Heart left ventricle (tissue), 16 donors: Measurements from ENCODE around the gene EYS. TPM values are rescaled to one million over a fixed set of nuclear protein-coding genes. Genes with fewer than 3 reads are reported as not detected.

ENCODE experiments used
- ATAC-seq, 4 donors: fragments of 200-7000 bp; cut with Tn5 transposase; one replicate each; pipeline ENCODE4 v1.9.1; 2020 to 2022; ENCODE audit warnings: moderate library complexity in 4 of 4, mild to moderate bottlenecking in 3 of 4, moderate number of reproducible peaks in 1 of 4
- DNase-seq, 5 donors: peaks; one replicate each; pipeline ENCODE4 v3.0.0-alpha.2; 2020
- H3K27ac ChIP-seq, 12 donors: fragments of 200-600 bp; sonication (generic) in 4 of 12; one replicate each; pipeline versions ENCODE4 v1.5.0 to v1.8.0; 2016 to 2022; ENCODE audit warnings: mild to moderate bottlenecking in 2 of 12
- H3K27me3 ChIP-seq, 9 donors: fragments of 200-600 bp; sonication (generic) in 2 of 9; one replicate each; pipeline versions ENCODE4 v1.5.1 to v1.8.0; 2016 to 2022; ENCODE audit warnings: mild to moderate bottlenecking in 3 of 9
- H3K36me3 ChIP-seq, 9 donors: fragments of 200-600 bp; sonication (generic) in 2 of 9; one replicate each; pipeline versions ENCODE4 v1.5.0 to v1.8.0; 2018 to 2022; ENCODE audit warnings: mild to moderate bottlenecking in 2 of 9
- H3K4me1 ChIP-seq, 12 donors: fragments of 200-600 bp; sonication (generic) in 4 of 12; one replicate each; pipeline versions ENCODE4 v1.5.0 to v1.8.0; 2016 to 2022; ENCODE audit warnings: mild to moderate bottlenecking in 3 of 12
- H3K4me3 ChIP-seq, 12 donors: fragments of 200-600 bp; sonication (generic) in 4 of 12; one replicate each; pipeline versions ENCODE4 v1.5.0 to v1.8.0; 2017 to 2022; ENCODE audit warnings: mild to moderate bottlenecking in 9 of 12, moderate library complexity in 4 of 12
- H3K9me3 ChIP-seq, 12 donors: fragments of 200-600 bp; sonication (generic) in 4 of 12; one replicate each; pipeline versions ENCODE4 v1.5.0 to v1.8.0; 2016 to 2022; ENCODE audit warnings: mild to moderate bottlenecking in 1 of 12
- CTCF ChIP-seq, 12 donors: fragments of 200-600 bp; sonication (generic) in 4 of 12; IDR thresholded peaks; one replicate each; pipeline versions ENCODE4 v1.5.0 to v1.8.0; 2018 to 2022; ENCODE audit warnings: antibody characterized with exemption in 12 of 12, mild to moderate bottlenecking in 5 of 12
- POLR2A ChIP-seq, 2 donors: fragments of 450-650 bp; IDR thresholded peaks; one replicate each; pipeline ENCODE4 v1.6.1; 2017; ENCODE audit warnings: antibody characterized with exemption in 2 of 2, mild to moderate bottlenecking in 2 of 2, moderate library complexity in 2 of 2
- WGBS, 4 donors: extraction: QIAGEN DNeasy Blood & Tissue Kit in 2 of 4; methylation state at CpG; one replicate each; pipeline versions ENCODE4 v1.1.5 to v1.1.7; 2013 to 2018; 5-methylcytosine and 5-hydroxymethylcytosine counted together
- intact Hi-C, 10 donors: fragments of 100-400 bp; cut with DNase I; formaldehyde crosslinking; loops; one replicate each; pipeline versions ENCODE4 v1.11.1 to v1.14.2; 2022
- polyA plus RNA-seq, 2 donors: library from polyadenylated mRNA; stranded (reverse); fragments of 200-250 nt; gene quantifications; one replicate each; pipeline ENCODE4 v1.2.3, GENCODE V29; 2013
- total RNA-seq, 9 donors: library from RNA; depleted of rRNA in 2 of 9; stranded (reverse); fragments of >200 nt in 2 of 9; fragmentation: NEBNext Ultra II Directional in 3 of 9; extraction: Animal tissue kit (Norgen Biotek cat#: 25700) in 3 of 9; gene quantifications; one replicate each; pipeline versions ENCODE4 v1.1.0 to v1.2.4, GENCODE V29; 2016 to 2023
- donor health status: ischemic (EF 13 %, LVEDD 7.1; RV severe dilation, severe dysfunction).
- donor health status: healthy with polysubstance abuse.
- donor health status: DM: no; HTN: yes; CAD: no.
- donor health status: DM: no; HTN: no; CAD: no.
- donor health status: ischemic (EF 25% LVEDD 6.9; RV normal size, moderate dysfunction).
- donor health status: ischemic (EF 25% LVEDD 5.7; RV mildly dilated, moderate dysfunction).
- donor health status: healthy.
- donor health status: DM: yes; HTN: yes; CAD: no.
- donor health status: ischemic (EF 35%, LVEDD 5.7; RV mildly dilated, moderate dysfunction).
- donor health status: nonischemic (EF 11% LVEDD 7.7; RV severe dilation, severe dysfunction).
- donor health status: DM: yes; HTN: yes; CAD: no.
- donor health status: PGD.
- donor health status: ischemic (EF 29% LVEDD 5.4; RV normal size, mild dysfunction).
- donor health status: nonischemic (EF 23%, LVEDD 6.1; RV moderate dilation, normal function).

Gene EYS
- total and polyA plus RNA-seq, 11 donors = 0.07 to 0.27 (median 0.08) TPM; not detected in 8

GRCh38 chr6:64712606-64713005 is 994.4 kb downstream of the EYS start:
- Histone ChIP-seq H3K9me3 (no peaks in the 10 kb centered on the region), H3K4me1 (no peaks in the 10 kb centered on the region), H3K36me3 (no peaks in the 10 kb centered on the region), H3K4me3 (no peak overlapping the region), H3K27me3 (no peaks in the 10 kb centered on the region), H3K27ac (no peak overlapping the region)
- intact Hi-C loops = no loop called here
- WGBS, 4 donors = 46 to 61% (median 51%) methylated on average over 2 of the region's 2 CpGs
- DNase-seq (no peak), ATAC-seq (no peak)
- TF ChIP-seq CTCF (IDR thresholded peaks at IDR 0.05) (no peak), POLR2A (IDR thresholded peaks at IDR 0.05) (no peak)

GRCh38 chr6:64703922-64704321 is 1003.1 kb downstream of the EYS start:
- WGBS, 4 donors = 48 to 76% (median 49%) methylated on average over 2 of the region's 2 CpGs
- H3K27ac ChIP-seq = no peak overlapping the region
- intact Hi-C loops = no loop called here

GRCh38 chr6:64696053-64696452 is 1011.0 kb downstream of the EYS start:
- intact Hi-C loops = no loop called here
- no peaks in the 10 kb centered on the region for H3K27me3 ChIP-seq
- peaks cover 0 to 42% (median 10%) of the 10 kb centered on the region in 12 donors for H3K9me3 ChIP-seq
- H3K36me3 ChIP-seq = no peaks in the 10 kb centered on the region
- no peak overlapping the region for H3K27ac ChIP-seq
- TF ChIP-seq POLR2A (IDR thresholded peaks at IDR 0.05) = no peak
- no peak for TF ChIP-seq CTCF (IDR thresholded peaks at IDR 0.05)
- DNase-seq = no peak
- no peak for ATAC-seq
- H3K4me1 ChIP-seq = no peaks in the 10 kb centered on the region
- no peak overlapping the region for H3K4me3 ChIP-seq
- WGBS, 4 donors = 91 to 96% (median 95%) methylated on average over 1 of the region's 1 CpG

More at GRCh38 chr6:64703922-64704321, 1003.1 kb downstream of the EYS start:
- no peak for DNase-seq
- Histone ChIP-seq H3K27me3 (no peaks in the 10 kb centered on the region), H3K9me3 (peaks cover 0 to 5% (median 0%) of the 10 kb centered on the region in 12 donors), H3K4me1 (no peaks in the 10 kb centered on the region), H3K4me3 (no peak overlapping the region), H3K36me3 (no peaks in the 10 kb centered on the region)
- ATAC-seq = no peak
- TF ChIP-seq CTCF (IDR thresholded peaks at IDR 0.05) (no peak), POLR2A (IDR thresholded peaks at IDR 0.05) (no peak)

GRCh38 chr6:64694356-64694755 is 1012.7 kb downstream of the EYS start:
- WGBS, 4 donors = 71 to 84% (median 82%) methylated on average over 3 of the region's 3 CpGs
- no peaks in the 10 kb centered on the region for H3K27me3 ChIP-seq
- no peak overlapping the region for H3K4me3 ChIP-seq
- intact Hi-C loops = no loop called here
- no peaks in the 10 kb centered on the region for H3K4me1 ChIP-seq
- ATAC-seq (no peak), DNase-seq (no peak)
- TF ChIP-seq CTCF (IDR thresholded peaks at IDR 0.05) (no peak), POLR2A (IDR thresholded peaks at IDR 0.05) (no peak)
- H3K9me3 ChIP-seq = peaks cover 0 to 51% (median 10%) of the 10 kb centered on the region in 12 donors
- H3K27ac ChIP-seq = no peak overlapping the region
- H3K36me3 ChIP-seq = no peaks in the 10 kb centered on the region
